Measurements from ENCODE around the gene LSP1. TPM values are rescaled to one million over a fixed set of nuclear protein-coding genes. Genes with fewer than 3 reads are reported as not detected.

LSP1 gene
- total RNA-seq, 4 donors from 2014 or later = 10.3 to 36.5 (median 35.4) TPM

DNA sequence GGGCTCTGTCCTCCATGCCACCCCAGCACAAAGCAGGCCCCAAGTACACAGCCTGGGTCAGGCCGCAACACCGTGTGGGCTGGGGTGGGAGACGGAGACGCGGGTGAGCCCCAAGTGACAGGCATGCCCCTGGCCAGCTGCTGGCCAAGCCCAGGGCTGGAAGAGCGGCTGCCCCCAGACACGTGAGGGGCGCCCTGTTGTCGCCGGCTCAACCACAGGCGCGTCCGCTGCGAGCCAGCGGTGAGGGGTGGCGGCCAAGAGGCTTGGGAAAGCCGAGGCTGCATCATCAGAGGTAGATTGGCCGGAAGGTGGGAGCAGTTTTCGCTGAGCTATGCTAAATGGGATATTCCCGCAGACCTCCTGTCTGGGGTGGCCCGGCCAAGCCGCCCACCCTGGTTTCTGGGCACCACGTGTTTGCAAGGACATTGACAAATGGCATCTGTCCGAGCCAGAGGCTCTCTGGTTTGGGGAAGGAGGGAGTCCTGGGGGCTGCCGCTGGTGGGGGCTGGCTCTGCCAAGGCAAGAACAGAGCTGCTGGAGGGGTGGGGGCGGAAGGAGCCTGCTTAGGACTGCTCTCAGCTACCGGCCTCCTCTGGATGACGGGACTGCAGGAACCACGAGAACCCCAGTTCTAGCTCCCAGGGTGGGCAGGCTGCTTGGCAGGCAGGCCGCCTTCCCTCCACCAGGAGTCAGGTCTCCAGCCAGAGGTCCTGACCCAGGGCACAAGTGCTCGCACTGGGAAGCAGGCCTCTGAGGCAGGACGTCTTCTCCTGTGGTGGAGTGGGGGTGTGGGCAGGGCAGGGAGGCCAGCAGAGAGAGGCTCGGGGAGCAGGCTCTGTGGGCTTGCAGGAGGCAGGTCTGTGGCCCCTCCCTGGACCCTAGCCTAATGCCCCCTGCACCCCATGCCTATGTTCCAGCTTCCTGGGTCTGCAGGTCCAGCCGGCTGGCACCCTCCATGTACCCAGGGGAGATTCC, 38.3 kb downstream of the LSP1 start:
- Histone ChIP-seq H3K4me3 (no peak overlapping the region), H3K36me3 (peaks cover 0 to 26% (median 9%) of the 10 kb centered on the region in 4 donors), H3K27ac (replicated peaks in 1 of 4) (peak overlapping the region in 1 of 4 donors; percentile 17), H3K9me3 (no peaks in the 10 kb centered on the region), H3K27me3 (peaks cover 0 to 10% (median 0%) of the 10 kb centered on the region in 4 donors), H3K4me1 (peaks cover 0 to 14% (median 2%) of the 10 kb centered on the region in 4 donors)
- WGBS = 71% methylated on average over 27 of the region's 34 CpGs
- no peak for DNase-seq (ENCODE audit: extremely low spot score)
- intact Hi-C loops (cut with DNase I) = no loop called here
- TF ChIP-seq POLR2AphosphoS5 (IDR thresholded peaks at IDR 0.05) = no peak
- TF ChIP-seq EP300 (IDR thresholded peaks at IDR 0.05) = no peak

DNA sequence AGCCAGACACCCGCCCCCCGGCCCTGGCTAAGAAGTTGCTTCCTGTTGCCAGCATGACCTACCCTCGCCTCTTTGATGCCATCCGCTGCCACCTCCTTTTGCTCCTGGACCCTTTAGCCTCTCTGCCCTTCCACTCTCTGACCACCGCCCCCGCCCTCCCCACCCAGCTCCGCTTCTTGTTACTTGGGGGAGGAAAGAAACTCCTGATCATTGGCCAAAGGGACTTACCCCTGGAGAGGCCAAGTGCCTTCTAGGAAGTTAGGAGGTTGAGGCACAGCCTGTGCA, 38.9 kb downstream of the LSP1 start, which contains the start of gene PRR33:
Gene PRR33 (minus strand): TSS at position 65 of the 285 bp plus-strand sequence. CDS start 1,311 bp downstream, outside the sequence.
- Histone ChIP-seq H3K27ac (replicated peaks in 1 of 4) (peak within 1 kb of the TSS in 1 of 4 donors; percentile 17), H3K27me3 (peaks cover 0 to 10% (median 0%) of the 10 kb centered on the region in 4 donors), H3K36me3 (peaks cover 0 to 20% (median 9%) of the 10 kb centered on the region in 4 donors), H3K4me3 (no peak within 1 kb of the TSS), H3K9me3 (no peaks in the 10 kb centered on the region), H3K4me1 (peaks cover 0 to 14% (median 2%) of the 10 kb centered on the region in 4 donors)
- TF ChIP-seq EP300 (IDR thresholded peaks at IDR 0.05) = no peak
- no peak for TF ChIP-seq POLR2AphosphoS5 (IDR thresholded peaks at IDR 0.05)
- no peak for TF ChIP-seq POLR2A (IDR thresholded peaks at IDR 0.05; ENCODE audit: low read depth)
- TF ChIP-seq, protein P1, sequence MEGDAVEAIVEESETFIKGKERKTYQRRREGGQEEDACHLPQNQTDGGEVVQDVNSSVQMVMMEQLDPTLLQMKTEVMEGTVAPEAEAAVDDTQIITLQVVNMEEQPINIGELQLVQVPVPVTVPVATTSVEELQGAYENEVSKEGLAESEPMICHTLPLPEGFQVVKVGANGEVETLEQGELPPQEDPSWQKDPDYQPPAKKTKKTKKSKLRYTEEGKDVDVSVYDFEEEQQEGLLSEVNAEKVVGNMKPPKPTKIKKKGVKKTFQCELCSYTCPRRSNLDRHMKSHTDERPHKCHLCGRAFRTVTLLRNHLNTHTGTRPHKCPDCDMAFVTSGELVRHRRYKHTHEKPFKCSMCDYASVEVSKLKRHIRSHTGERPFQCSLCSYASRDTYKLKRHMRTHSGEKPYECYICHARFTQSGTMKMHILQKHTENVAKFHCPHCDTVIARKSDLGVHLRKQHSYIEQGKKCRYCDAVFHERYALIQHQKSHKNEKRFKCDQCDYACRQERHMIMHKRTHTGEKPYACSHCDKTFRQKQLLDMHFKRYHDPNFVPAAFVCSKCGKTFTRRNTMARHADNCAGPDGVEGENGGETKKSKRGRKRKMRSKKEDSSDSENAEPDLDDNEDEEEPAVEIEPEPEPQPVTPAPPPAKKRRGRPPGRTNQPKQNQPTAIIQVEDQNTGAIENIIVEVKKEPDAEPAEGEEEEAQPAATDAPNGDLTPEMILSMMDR (IDR thresholded peaks at IDR 0.05) = no peak
- no peak for DNase-seq (ENCODE audit: extremely low spot score)
- WGBS = 84% methylated on average over 7 of the region's 7 CpGs
- intact Hi-C loops (cut with DNase I) = no loop called here

DNA sequence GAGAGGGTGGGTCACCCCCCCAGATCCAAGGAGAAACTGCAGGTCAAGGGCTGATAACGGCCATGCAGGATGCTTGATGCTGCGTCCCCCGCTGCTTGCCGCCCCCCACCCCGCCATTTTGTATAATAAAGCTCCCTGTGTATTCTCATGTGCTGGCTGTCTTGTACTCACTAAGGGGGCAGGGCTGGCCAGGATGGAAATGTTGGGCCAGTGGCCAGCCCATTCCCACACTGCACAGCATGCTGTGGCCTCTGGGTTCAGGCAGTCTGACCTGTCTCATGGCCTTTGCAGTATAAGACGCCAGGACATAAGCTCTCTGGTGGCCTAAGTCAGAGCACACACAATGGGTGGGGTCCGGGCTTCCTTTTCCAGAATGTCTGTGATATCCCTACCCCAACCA, 39.2 kb downstream of the LSP1 start:
- WGBS = 85% methylated on average over 7 of the region's 7 CpGs
- H3K4me1 ChIP-seq = peaks cover 0 to 14% (median 2%) of the 10 kb centered on the region in 4 donors
- no peak overlapping the region for H3K4me3 ChIP-seq
- no peaks in the 10 kb centered on the region for H3K9me3 ChIP-seq
- peaks cover 0 to 10% (median 0%) of the 10 kb centered on the region in 4 donors for H3K27me3 ChIP-seq
- intact Hi-C loops (cut with DNase I) = no loop called here
- peak overlapping the region in 1 of 4 donors; percentile 17 for H3K27ac ChIP-seq (replicated peaks in 1 of 4)
- H3K36me3 ChIP-seq = peaks cover 0 to 18% (median 9%) of the 10 kb centered on the region in 4 donors
- TF ChIP-seq POLR2AphosphoS5 (IDR thresholded peaks at IDR 0.05) (no peak), POLR2A (IDR thresholded peaks at IDR 0.05; ENCODE audit: low read depth) (no peak)
- TF ChIP-seq, protein P1 (IDR thresholded peaks at IDR 0.05) = no peak
- DNase-seq (ENCODE audit: extremely low spot score) = no peak

DNA sequence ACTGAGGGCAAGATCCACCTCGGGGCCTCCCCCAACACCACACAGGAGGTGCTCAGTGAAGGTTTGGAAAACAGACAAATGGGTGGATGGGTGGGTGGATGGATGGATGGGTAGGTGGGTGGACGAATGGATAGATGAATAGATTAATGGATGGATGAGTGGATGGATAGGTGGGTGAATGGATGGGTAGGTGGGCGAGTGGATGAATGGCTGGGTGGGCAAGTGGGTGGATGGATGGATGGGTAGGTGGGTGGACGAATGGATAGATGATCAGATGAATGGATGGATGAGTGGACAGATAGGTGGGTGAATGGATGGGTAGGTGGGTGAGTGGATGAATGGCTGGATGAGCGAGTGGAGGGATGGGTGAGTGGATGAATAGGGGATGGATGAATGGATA, 39.7 kb downstream of the LSP1 start:
- Histone ChIP-seq H3K27me3 (peaks cover 0 to 10% (median 0%) of the 10 kb centered on the region in 4 donors), H3K9me3 (no peaks in the 10 kb centered on the region), H3K4me1 (peaks cover 0 to 14% (median 2%) of the 10 kb centered on the region in 4 donors), H3K27ac (replicated peaks in 1 of 4) (no peak overlapping the region), H3K4me3 (no peak overlapping the region), H3K36me3 (peaks cover 0 to 14% (median 6%) of the 10 kb centered on the region in 4 donors)
- no peak for TF ChIP-seq EP300 (IDR thresholded peaks at IDR 0.05)
- TF ChIP-seq POLR2A (IDR thresholded peaks at IDR 0.05; ENCODE audit: low read depth) = no peak
- no peak for TF ChIP-seq POLR2AphosphoS5 (IDR thresholded peaks at IDR 0.05)
- TF ChIP-seq, protein P1 (IDR thresholded peaks at IDR 0.05) = no peak
- WGBS = 68% methylated on average over 5 of the region's 5 CpGs
- DNase-seq (ENCODE audit: extremely low spot score) = no peak
- intact Hi-C loops (cut with DNase I) = no loop called here
